ENCODE data around the gene MAFF. TPM values are rescaled to one million over a fixed set of nuclear protein-coding genes. Genes with fewer than 3 reads are reported as not detected.

MAFF gene
- polyA plus RNA-seq, 10 donors: 2.9 to 5.9 (median 4.3) TPM

Other genes with a start within 250 kb of the MAFF start
- gene C22orf23, start 248.4 kb upstream of the MAFF start, polyA plus RNA-seq (ENCODE audit: insufficient read length in 10 of 10): 10 to 100 TPM in 2 of 10 donors, 1 to 10 TPM in 8; 6.7 to 11.1 (median 8.9) TPM
- 10 to 100 TPM; 31.9 to 57.3 (median 42.4) TPM for gene POLR2F, start 248.3 kb upstream of the MAFF start, polyA plus RNA-seq (ENCODE audit: insufficient read length in 10 of 10)
- gene SOX10, start 217.4 kb upstream of the MAFF start, polyA plus RNA-seq (ENCODE audit: insufficient read length in 10 of 10): 10 to 100 TPM in 2 of 10 donors, 1 to 10 TPM in 8; 3.8 to 12.1 (median 6.7) TPM
- 10 to 100 TPM in 3 of 10 donors, 1 to 10 TPM in 7; 6.3 to 10.9 (median 8.8) TPM for gene PICK1, start 144.6 kb upstream of the MAFF start, polyA plus RNA-seq (ENCODE audit: insufficient read length in 10 of 10)
- gene SLC16A8, start 117.8 kb upstream of the MAFF start, polyA plus RNA-seq (ENCODE audit: insufficient read length in 10 of 10): 1 to 10 TPM; 1.2 to 3.5 (median 2.2) TPM
- 1 to 10 TPM in 4 of 10 donors, under 1 TPM in 6; 0.34 to 1.5 (median 0.83) TPM for gene BAIAP2L2, start 91.3 kb upstream of the MAFF start, polyA plus RNA-seq (ENCODE audit: insufficient read length in 10 of 10)
- gene PLA2G6, start 20.2 kb upstream of the MAFF start, polyA plus RNA-seq (ENCODE audit: insufficient read length in 10 of 10): 10 to 100 TPM in 6 of 10 donors, 1 to 10 TPM in 4; 7.3 to 14.9 (median 10.4) TPM
- gene TMEM184B, start 71.0 kb downstream of the MAFF start, polyA plus RNA-seq (ENCODE audit: insufficient read length in 10 of 10): 10 to 100 TPM; 53.4 to 76.1 (median 68.1) TPM
- gene CSNK1E, start 115.4 kb downstream of the MAFF start, polyA plus RNA-seq (ENCODE audit: insufficient read length in 10 of 10): 100 to 1,000 TPM in 7 of 10 donors, 10 to 100 TPM in 3; 91.7 to 155 (median 105) TPM